ENCODE data around the gene PSMG4.

DNA sequence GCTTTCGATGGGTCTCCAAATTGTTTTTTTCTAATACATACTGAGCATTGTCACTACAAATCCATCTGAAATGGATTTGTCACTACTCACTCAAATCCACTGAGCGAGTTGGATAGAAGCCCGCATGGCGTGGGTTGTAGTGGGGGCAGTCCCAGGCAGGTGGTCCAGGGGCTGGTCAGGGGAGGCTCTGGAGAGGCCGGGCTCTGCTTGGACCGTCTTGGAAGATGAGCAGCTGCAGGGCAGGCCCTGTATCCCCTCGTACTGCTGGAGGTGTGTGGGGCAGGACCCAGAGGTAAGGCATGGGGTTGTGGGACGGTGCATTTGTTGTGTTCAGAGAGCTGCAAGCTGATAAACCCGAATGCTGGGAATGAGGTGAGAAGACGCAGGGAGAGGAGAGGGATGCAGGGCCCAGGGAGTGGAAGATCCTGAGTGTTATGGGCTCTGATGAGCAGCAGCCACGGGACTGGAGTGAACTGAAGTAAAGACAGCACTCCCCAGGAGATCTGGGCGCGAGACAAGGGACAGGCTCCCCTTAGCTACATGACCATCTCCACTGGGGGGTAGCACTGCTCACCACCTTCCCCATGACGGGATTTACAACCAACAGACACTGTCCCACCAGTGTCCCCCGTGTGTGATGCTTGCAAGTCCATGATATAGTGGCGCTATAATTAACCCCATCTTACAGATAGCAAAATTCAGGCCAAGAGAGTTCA, 45.9 kb downstream of the PSMG4 start:
- TF ChIP-seq TAF1 (IDR thresholded peaks at IDR 0.05; ENCODE audit: borderline replicate concordance, insufficient read depth, low read length): no peak
- TF ChIP-seq, protein P1, sequence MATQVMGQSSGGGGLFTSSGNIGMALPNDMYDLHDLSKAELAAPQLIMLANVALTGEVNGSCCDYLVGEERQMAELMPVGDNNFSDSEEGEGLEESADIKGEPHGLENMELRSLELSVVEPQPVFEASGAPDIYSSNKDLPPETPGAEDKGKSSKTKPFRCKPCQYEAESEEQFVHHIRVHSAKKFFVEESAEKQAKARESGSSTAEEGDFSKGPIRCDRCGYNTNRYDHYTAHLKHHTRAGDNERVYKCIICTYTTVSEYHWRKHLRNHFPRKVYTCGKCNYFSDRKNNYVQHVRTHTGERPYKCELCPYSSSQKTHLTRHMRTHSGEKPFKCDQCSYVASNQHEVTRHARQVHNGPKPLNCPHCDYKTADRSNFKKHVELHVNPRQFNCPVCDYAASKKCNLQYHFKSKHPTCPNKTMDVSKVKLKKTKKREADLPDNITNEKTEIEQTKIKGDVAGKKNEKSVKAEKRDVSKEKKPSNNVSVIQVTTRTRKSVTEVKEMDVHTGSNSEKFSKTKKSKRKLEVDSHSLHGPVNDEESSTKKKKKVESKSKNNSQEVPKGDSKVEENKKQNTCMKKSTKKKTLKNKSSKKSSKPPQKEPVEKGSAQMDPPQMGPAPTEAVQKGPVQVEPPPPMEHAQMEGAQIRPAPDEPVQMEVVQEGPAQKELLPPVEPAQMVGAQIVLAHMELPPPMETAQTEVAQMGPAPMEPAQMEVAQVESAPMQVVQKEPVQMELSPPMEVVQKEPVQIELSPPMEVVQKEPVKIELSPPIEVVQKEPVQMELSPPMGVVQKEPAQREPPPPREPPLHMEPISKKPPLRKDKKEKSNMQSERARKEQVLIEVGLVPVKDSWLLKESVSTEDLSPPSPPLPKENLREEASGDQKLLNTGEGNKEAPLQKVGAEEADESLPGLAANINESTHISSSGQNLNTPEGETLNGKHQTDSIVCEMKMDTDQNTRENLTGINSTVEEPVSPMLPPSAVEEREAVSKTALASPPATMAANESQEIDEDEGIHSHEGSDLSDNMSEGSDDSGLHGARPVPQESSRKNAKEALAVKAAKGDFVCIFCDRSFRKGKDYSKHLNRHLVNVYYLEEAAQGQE (IDR thresholded peaks at IDR 0.05; ENCODE audit: insufficient read depth in 1 of 2, low read depth in 2 of 2, low read length in 2 of 2): no peak
- TF ChIP-seq POLR2AphosphoS5 (IDR thresholded peaks at IDR 0.05; ENCODE audit: low read depth, low read length): no peak
- TF ChIP-seq SIN3A (IDR thresholded peaks at IDR 0.05; ENCODE audit: borderline replicate concordance, insufficient read depth, low read length): no peak
- no peak for TF ChIP-seq FOXP2 (optimal IDR thresholded peaks at IDR 0.05; ENCODE audit: borderline replicate concordance, extremely low read depth, extremely low read length, insufficient read depth)

All from PFSK-1 (cell line).